Right lobe of liver (tissue), 6 donors: ENCODE measurements around the gene PGC. TPM values are rescaled to one million over a fixed set of nuclear protein-coding genes. Genes with fewer than 3 reads are reported as not detected.

Experiments used
- ATAC-seq, 4 donors: fragments of 200-7000 bp; cut with Tn5 transposase; one replicate each; pipeline ENCODE4 v1.9.1; 2020; ENCODE audit warnings: mild to moderate bottlenecking in 4 of 4, moderate library complexity in 4 of 4
- DNase-seq, 3 donors: peaks; one replicate each; pipeline ENCODE4 v3.0.0-alpha.2; 2020
- H3K27ac ChIP-seq, 3 donors: fragments of 200-600 bp; one replicate each; pipeline ENCODE4 v1.8.0; 2022
- H3K27me3 ChIP-seq, 2 donors: fragments of 200-600 bp; one replicate each; pipeline ENCODE4 v1.8.0; 2022
- H3K36me3 ChIP-seq, 4 donors: fragments of 200-600 bp; sonication (generic) in 1 of 4; one replicate each; pipeline versions ENCODE4 v1.5.1 to v1.8.0; 2017 to 2022; ENCODE audit warnings: control low read depth in 1 of 4
- H3K4me1 ChIP-seq, 4 donors: fragments of 200-600 bp; sonication (generic) in 1 of 4; one replicate each; pipeline versions ENCODE4 v1.5.1 to v1.8.0; 2017 to 2022; ENCODE audit warnings: control low read depth in 1 of 4
- H3K4me3 ChIP-seq, 3 donors: fragments of 200-600 bp; one replicate each; pipeline ENCODE4 v1.8.0; 2022
- H3K9me3 ChIP-seq, 4 donors: fragments of 200-600 bp; sonication (generic) in 1 of 4; one replicate each; pipeline versions ENCODE4 v1.5.1 to v1.8.0; 2017 to 2022; ENCODE audit warnings: control low read depth in 1 of 4
- CTCF ChIP-seq, 4 donors: fragments of 200-600 bp in 3 of 4; fragments of 450-650 bp in 1 of 4; IDR thresholded peaks; one replicate each; pipeline versions ENCODE4 v1.5.1 to v1.8.0; 2016 to 2022; ENCODE audit warnings: antibody characterized with exemption in 4 of 4, mild to moderate bottlenecking in 2 of 4
- POLR2A ChIP-seq: fragments of 450-650 bp; IDR thresholded peaks from one replicate; pipeline ENCODE4 v1.6.1; 2017; ENCODE audit warnings: antibody characterized with exemption, mild to moderate bottlenecking
- WGBS: methylation state at CpG from one replicate; pipeline ENCODE4 v1.1.6; 2018; ENCODE audit warnings: low coverage, low lambda C conversion rate; ENCODE audit not compliant: insufficient coverage; ENCODE audit errors: missing lambda C conversion rate; 5-methylcytosine and 5-hydroxymethylcytosine counted together
- intact Hi-C, 2 donors: fragments of 100-400 bp; cut with DNase I; formaldehyde crosslinking; loops; one replicate each; pipeline versions ENCODE4 v1.11.2 to v1.14.1; 2022
- total RNA-seq, 6 experiments: library from RNA; depleted of rRNA in 2 of 6; stranded (reverse); fragments of >200 nt in 2 of 6; fragmentation: NEBNext Ultra II Directional in 3 of 6; extraction: Animal tissue kit (Norgen Biotek cat#: 25700) in 3 of 6; gene quantifications; one replicate each; pipeline versions ENCODE4 v1.1.0 to v1.2.4, GENCODE V29; 2016 to 2023
- donor health status: DM: no; HTN: yes; CAD: no.
- donor health status: DM: no; HTN: no; CAD: no.
- donor health status: DM: no; HTN: no; CAD: no.
- donor health status: DM: no; HTN: yes; CAD: no.
- donor health status: DM: no; HTN: yes; CAD: no.

The PGC gene
- total RNA-seq, 6 experiments from 2014 or later = 0.31 TPM; not detected in 5

GRCh38 chr6:41771058-41771983, 24.1 kb upstream of the PGC start:
- H3K27ac ChIP-seq = no peak overlapping the region
- TF ChIP-seq CTCF (IDR thresholded peaks at IDR 0.05) (no peak), POLR2A (no peak)
- H3K27me3 ChIP-seq = no peaks in the 10 kb centered on the region
- ATAC-seq = no peak
- no peaks in the 10 kb centered on the region for H3K9me3 ChIP-seq
- H3K4me1 ChIP-seq = no peaks in the 10 kb centered on the region
- intact Hi-C loops = no loop called here
- peaks cover 0 to 42% (median 13%) of the 10 kb centered on the region in 4 donors for H3K36me3 ChIP-seq
- no peak overlapping the region for H3K4me3 ChIP-seq
- DNase-seq = no peak
- WGBS = 83% methylated on average over 4 of the region's 29 CpGs

GRCh38 chr6:41770381-41771057, 23.3 kb upstream of the PGC start:
- no peaks in the 10 kb centered on the region for H3K4me1 ChIP-seq
- H3K9me3 ChIP-seq = no peaks in the 10 kb centered on the region
- ATAC-seq (no peak), DNase-seq (no peak)
- H3K27me3 ChIP-seq = no peaks in the 10 kb centered on the region
- intact Hi-C loops = no loop called here
- TF ChIP-seq POLR2A (no peak), CTCF (IDR thresholded peaks at IDR 0.05) (no peak)
- H3K27ac ChIP-seq = no peak overlapping the region
- 97% methylated on average over 13 of the region's 30 CpGs for WGBS
- peaks cover 0 to 41% (median 12%) of the 10 kb centered on the region in 4 donors for H3K36me3 ChIP-seq
- no peak overlapping the region for H3K4me3 ChIP-seq

- intact Hi-C loops = no loop called here
- Histone ChIP-seq H3K27ac (no peak overlapping the region), H3K4me3 (no peak overlapping the region), H3K27me3 (no peaks in the 10 kb centered on the region), H3K4me1 (no peaks in the 10 kb centered on the region), H3K9me3 (no peaks in the 10 kb centered on the region), H3K36me3 (peaks cover 0 to 30% (median 6%) of the 10 kb centered on the region in 4 donors)
- peak in 1 of 3 donors; percentile 11 for DNase-seq
- TF ChIP-seq POLR2A (no peak), CTCF (IDR thresholded peaks at IDR 0.05) (no peak)
- ATAC-seq = no peak
- no CpG with 5 or more reads among the region's 8 CpGs for WGBS
Measured at GRCh38 chr6:41769376-41769775, 22.2 kb upstream of the PGC start.

GRCh38 chr6:41768545-41769308, 21.5 kb upstream of the PGC start:
- ATAC-seq (peak in 1 of 4 donors; percentile 6), DNase-seq (peak in 1 of 3 donors; percentile 31)
- peaks cover 0 to 24% (median 6%) of the 10 kb centered on the region in 4 donors for H3K36me3 ChIP-seq
- no peaks in the 10 kb centered on the region for H3K4me1 ChIP-seq
- WGBS = 40% methylated on average over 5 of the region's 10 CpGs
- H3K27ac ChIP-seq = no peak overlapping the region
- TF ChIP-seq CTCF (IDR thresholded peaks at IDR 0.05) (no peak), POLR2A (no peak)
- H3K27me3 ChIP-seq = no peaks in the 10 kb centered on the region
- no peaks in the 10 kb centered on the region for H3K9me3 ChIP-seq
- intact Hi-C loops = no loop called here
- H3K4me3 ChIP-seq = no peak overlapping the region
